ENCODE data around the gene HINT3. TPM values are rescaled to one million over a fixed set of nuclear protein-coding genes. Genes with fewer than 3 reads are reported as not detected.

Gene HINT3
- total RNA-seq, 1 donor from 2014 or later: 32.9 TPM

- no peaks in the 10 kb centered on the region for H3K9me3 ChIP-seq (replicated peaks)
- H3K36me3 ChIP-seq: no peaks in the 10 kb centered on the region
- DNase-seq: no peak
- no peak for TF ChIP-seq CTCF (IDR thresholded peaks at IDR 0.05; ENCODE audit: borderline replicate concordance)
- peak overlapping the region; percentile 96 for H3K27ac ChIP-seq (replicated peaks)
- H3K4me3 ChIP-seq: peak overlapping the region; percentile 99
- H3K27me3 ChIP-seq (ENCODE audit: low read depth): no peaks in the 10 kb centered on the region
- intact Hi-C loops (cut with micrococcal nuclease): loop anchor here (5.0 kb wide), 1 partner anchor 51 kb away; no protein-coding TSS in a partner anchor
- H3K4me1 ChIP-seq: peaks cover 41% of the 10 kb centered on the region
These were observed 1.3 kb downstream of the HINT3 start for GRCh38 chr6:125957845-125958244.

DNA sequence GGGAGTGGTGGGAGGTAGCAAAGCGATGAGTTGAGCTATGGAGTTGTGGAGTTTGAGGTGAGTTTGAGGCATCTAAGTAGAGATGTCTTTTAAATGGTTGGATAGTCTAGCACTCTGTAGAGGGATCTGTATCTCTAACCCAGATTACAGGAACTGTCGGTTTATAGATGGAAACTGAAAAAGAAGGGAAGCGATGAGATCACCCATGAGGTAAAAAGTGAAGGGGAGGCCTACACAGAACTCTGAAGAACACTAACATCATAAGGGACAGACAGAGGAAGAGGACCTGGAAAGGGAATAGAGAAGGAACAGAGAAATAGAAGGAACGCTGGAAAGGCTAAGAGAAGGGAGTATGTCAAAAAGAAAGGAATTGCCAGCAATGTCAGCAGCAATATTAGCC is 2.5 kb downstream of the HINT3 start:
- Histone ChIP-seq H3K9me3 (replicated peaks) (no peaks in the 10 kb centered on the region), H3K27me3 (ENCODE audit: low read depth) (no peaks in the 10 kb centered on the region), H3K4me3 (no peak overlapping the region), H3K4me1 (peaks cover 51% of the 10 kb centered on the region), H3K27ac (replicated peaks) (no peak overlapping the region), H3K36me3 (no peaks in the 10 kb centered on the region)
- no peak for DNase-seq
- no peak for TF ChIP-seq CTCF (IDR thresholded peaks at IDR 0.05; ENCODE audit: borderline replicate concordance)
- intact Hi-C loops (cut with micrococcal nuclease): loop anchor here (5.0 kb wide), 1 partner anchor 52 kb away; no protein-coding TSS in a partner anchor

DNA sequence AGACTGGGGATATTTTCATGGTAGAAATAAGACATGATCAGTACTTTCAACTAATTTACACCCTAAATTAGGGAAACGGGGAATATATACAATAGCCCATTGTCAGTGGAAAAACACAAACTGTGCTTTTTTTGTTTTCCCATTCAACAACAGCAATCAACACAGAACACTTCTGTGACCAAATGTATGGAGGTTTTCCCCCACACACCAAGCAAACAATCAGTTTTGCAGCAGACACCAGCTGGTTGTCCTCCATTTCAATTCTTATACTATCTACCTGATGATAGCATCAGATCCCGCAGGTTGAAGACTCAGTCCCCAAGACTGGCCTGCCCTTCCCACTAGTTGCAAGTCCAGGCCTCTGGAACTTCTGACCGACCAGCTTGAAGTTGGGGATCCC is 4.5 kb downstream of the HINT3 start:
- intact Hi-C loops (cut with micrococcal nuclease): loop anchor here (5.0 to 10.0 kb wide), 2 partner anchors 179 to 656 kb away; partner anchors contain the start of gene HDDC2
- TF ChIP-seq CTCF (IDR thresholded peaks at IDR 0.05; ENCODE audit: borderline replicate concordance): no peak
- Histone ChIP-seq H3K27me3 (ENCODE audit: low read depth) (no peaks in the 10 kb centered on the region), H3K4me1 (peaks cover 48% of the 10 kb centered on the region), H3K27ac (replicated peaks) (no peak overlapping the region), H3K4me3 (no peak overlapping the region), H3K9me3 (replicated peaks) (no peaks in the 10 kb centered on the region), H3K36me3 (no peaks in the 10 kb centered on the region)
- no peak for DNase-seq

- Histone ChIP-seq H3K4me3 (no peak overlapping the region), H3K9me3 (replicated peaks) (no peaks in the 10 kb centered on the region), H3K4me1 (peaks cover 32% of the 10 kb centered on the region), H3K27me3 (ENCODE audit: low read depth) (no peaks in the 10 kb centered on the region), H3K27ac (replicated peaks) (no peak overlapping the region), H3K36me3 (peaks cover 14% of the 10 kb centered on the region)
- intact Hi-C loops (cut with micrococcal nuclease): loop anchor here (5.0 to 10.0 kb wide), 2 partner anchors 181 to 658 kb away; partner anchors contain the start of gene HDDC2
- no peak for TF ChIP-seq CTCF (IDR thresholded peaks at IDR 0.05; ENCODE audit: borderline replicate concordance)
- no peak for DNase-seq
These were observed 6.4 kb downstream of the HINT3 start for GRCh38 chr6:125962900-125963497.

DNA sequence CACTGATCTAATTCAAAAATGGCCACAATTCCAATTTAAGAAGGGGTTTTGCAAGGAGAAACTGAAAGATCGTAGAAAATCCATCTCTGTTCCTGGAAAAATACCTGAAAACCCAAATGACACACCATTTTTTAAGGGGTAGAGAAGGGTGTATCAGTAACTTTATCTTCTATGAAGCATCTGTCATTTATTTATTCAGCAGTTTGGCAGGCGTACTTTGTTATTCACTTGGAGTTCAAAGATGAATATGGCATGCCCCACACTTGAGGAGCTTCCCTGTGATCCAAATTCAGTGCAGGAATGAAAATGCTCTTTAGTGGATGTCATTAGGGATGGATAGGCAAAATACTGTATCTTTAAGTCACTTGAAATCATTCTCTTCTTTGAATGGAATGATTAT is 7.2 kb downstream of the HINT3 start:
- no peak for DNase-seq
- no peaks in the 10 kb centered on the region for H3K27me3 ChIP-seq (ENCODE audit: low read depth)
- H3K4me1 ChIP-seq: peaks cover 24% of the 10 kb centered on the region
- no peaks in the 10 kb centered on the region for H3K9me3 ChIP-seq (replicated peaks)
- H3K27ac ChIP-seq (replicated peaks): no peak overlapping the region
- H3K36me3 ChIP-seq: peaks cover 21% of the 10 kb centered on the region
- no peak for TF ChIP-seq CTCF (IDR thresholded peaks at IDR 0.05; ENCODE audit: borderline replicate concordance)
- H3K4me3 ChIP-seq: no peak overlapping the region
- intact Hi-C loops (cut with micrococcal nuclease): loop anchor here (5.0 to 10.0 kb wide), 2 partner anchors 182 to 659 kb away; partner anchors contain the start of gene HDDC2
